GM10248 (cell line): ENCODE measurements around the gene RAB3D.

Experiments
- CTCF ChIA-PET: fragments of 300-600 bp; sonication (Branson Sonifier 250); formaldehyde crosslinking; extraction: SDS; loops from one replicate; lab custom pipeline; 2021; ENCODE audit warnings: antibody characterized with exemption; lab: Yijun Ruan, JAX
- POLR2A ChIA-PET: fragments of 350-650 bp; sonication (Branson Sonifier 250); formaldehyde crosslinking; extraction: SDS; loops from one replicate; lab custom pipeline; 2020; ENCODE audit warnings: antibody characterized with exemption; lab: Yijun Ruan, JAX
- DNase-seq: peaks from one replicate; pipeline ENCODE4 v3.0.0; 2012; ENCODE audit errors: extremely low spot score
- TF ChIP-seq, protein P1 (sequence below): IDR thresholded peaks from 2 replicates; pipeline ENCODE4 v1.5.1; 2012; ENCODE audit warnings: mild to moderate bottlenecking, low read depth; ENCODE audit errors: extremely low read depth, missing control alignments, control extremely low read depth

RAB3D gene

DNA sequence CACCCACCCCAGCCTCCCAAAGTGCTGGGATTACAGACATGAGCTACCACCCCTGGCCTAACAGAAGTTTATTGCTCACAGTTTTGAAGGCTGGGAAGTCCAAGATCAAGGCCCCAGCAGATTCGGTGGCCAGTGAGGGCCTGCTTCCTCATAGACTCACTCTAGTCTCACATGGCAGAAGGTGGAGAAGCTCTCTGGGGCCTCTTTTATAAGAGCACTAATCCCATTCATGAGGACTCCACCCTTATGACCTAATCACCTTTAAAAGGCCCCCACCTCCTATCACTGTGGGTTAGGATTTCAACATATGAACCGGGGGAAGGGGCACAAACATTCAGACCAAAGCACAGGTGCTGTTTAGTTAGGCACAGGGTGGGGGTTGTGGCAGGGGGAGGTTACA lies 28.1 kb upstream of the RAB3D start:
- DNase-seq, result no peak
- POLR2A ChIA-PET, result no interaction called here
- CTCF ChIA-PET, result interaction anchor here (1.0 to 3.3 kb wide), 9 partner anchors 9 to 241 kb away, joined by 3 to 22 read pairs (median 6); partner anchors contain the start of gene RGL3
- TF ChIP-seq, protein P1, sequence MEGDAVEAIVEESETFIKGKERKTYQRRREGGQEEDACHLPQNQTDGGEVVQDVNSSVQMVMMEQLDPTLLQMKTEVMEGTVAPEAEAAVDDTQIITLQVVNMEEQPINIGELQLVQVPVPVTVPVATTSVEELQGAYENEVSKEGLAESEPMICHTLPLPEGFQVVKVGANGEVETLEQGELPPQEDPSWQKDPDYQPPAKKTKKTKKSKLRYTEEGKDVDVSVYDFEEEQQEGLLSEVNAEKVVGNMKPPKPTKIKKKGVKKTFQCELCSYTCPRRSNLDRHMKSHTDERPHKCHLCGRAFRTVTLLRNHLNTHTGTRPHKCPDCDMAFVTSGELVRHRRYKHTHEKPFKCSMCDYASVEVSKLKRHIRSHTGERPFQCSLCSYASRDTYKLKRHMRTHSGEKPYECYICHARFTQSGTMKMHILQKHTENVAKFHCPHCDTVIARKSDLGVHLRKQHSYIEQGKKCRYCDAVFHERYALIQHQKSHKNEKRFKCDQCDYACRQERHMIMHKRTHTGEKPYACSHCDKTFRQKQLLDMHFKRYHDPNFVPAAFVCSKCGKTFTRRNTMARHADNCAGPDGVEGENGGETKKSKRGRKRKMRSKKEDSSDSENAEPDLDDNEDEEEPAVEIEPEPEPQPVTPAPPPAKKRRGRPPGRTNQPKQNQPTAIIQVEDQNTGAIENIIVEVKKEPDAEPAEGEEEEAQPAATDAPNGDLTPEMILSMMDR, result no peak

DNA sequence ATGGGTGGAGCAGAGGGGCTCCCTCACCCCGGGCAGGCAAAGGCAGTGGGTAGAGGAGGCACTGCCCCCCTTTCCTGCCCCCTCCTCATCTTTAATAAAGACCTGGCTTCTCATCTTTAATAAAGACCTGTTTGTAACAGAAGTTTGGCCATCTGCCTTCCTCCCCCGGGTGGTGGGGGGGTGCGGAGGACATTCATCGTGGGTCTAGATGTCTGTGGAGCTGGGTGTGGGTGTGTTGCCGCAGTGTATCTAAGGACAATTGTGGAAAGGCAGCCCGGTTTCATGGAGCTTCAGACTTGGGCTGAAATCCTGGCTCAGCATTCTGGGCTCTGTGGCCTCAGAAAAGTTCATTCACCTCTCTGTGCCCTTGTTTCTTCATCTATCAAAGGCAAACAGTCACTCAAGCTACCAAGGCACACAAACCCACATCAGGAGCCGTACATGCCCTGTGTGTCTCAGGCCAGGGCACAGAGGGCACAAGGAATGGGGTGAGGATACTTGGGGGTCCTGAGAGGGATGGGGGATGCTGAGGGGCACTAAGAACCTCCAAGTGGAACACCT lies 26.2 kb upstream of the RAB3D start:
- TF ChIP-seq, protein P1, result no peak
- ChIA-PET CTCF (interaction anchor here (0.9 kb wide), 1 partner anchor 69 kb away, joined by 3 read pairs; the partner anchor contains the start of genes ODAD3 and PRKCSH), POLR2A (interaction anchor here (0.5 kb wide), 1 partner anchor 407 kb away, joined by 6 read pairs; no protein-coding TSS in a partner anchor)
- DNase-seq, result no peak

DNA sequence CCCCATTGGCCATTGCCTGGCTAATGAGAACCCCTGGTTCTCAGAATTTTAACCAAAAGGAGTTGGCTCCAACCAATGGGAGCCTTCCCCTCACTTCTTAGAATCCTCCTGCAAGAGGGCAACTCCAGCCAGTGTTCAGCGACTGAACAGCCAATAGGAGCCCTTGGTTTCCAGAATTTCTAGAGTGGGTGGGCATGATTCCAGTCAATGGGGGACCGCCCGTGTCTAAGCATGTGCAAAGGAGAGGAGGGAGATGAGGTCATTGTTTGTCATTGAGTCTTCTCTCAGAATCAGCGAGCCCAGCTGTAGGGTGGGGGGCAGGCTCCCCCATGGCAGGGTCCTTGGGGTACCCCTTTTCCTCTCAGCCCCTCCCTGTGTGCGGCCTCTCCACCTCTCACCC lies 25.5 kb upstream of the RAB3D start:
- TF ChIP-seq, protein P1, result no peak
- POLR2A ChIA-PET, result interaction anchor here (0.5 kb wide), 1 partner anchor 406 kb away, joined by 6 read pairs; no protein-coding TSS in a partner anchor
- no peak for DNase-seq
- CTCF ChIA-PET, result no interaction called here

DNA sequence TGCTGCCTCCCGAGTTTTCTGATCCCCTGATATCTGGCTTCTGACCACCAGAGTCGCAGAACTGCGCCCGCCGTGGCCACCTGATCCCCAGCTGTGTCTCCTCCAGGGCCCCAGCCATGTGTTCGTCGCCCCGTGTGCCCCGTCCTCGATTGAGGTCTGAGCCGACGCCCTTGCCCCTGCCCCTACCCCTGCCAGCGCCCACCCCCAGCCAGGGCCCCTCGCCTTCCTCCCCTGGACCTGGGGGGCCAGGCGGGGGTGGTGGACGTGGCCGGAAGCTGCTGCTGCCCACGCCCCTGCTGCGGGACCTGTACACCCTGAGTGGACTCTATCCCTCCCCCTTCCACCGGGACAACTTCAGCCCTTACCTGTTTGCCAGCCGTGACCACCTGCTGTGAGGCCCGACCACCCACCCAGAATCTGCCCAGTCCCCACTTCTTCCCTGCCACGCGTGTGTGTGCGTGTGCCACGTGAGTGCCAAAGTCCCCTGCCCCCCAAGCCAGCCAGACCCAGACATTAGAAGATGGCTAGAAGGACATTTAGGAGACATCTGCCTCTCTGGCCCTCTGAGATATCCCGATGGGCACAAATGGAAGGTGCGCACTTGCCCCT lies 24.9 kb upstream of the RAB3D start:
- CTCF ChIA-PET, result no interaction called here
- DNase-seq, result no peak
- POLR2A ChIA-PET, result no interaction called here
- TF ChIP-seq, protein P1, result no peak

DNA sequence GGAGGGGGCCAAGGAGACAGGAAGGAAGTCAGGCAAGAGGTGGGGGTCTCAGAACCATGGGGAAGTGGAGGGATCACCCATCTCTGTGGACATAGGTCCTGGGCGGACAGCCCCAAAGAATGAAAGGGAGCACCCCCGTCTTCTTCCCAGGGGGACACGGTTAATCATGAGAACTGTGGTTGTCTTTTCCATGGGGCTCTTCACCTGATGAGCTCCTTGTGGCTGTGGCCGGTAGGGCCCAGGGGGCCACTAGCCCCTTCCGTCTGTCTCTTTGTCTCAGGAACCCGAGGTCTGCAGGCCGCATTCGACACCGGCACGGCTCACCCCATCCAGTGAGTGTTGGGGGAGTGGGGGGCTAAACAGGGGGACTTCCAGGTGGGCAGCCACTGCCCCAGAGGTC lies 24.4 kb upstream of the RAB3D start:
- TF ChIP-seq, protein P1, result no peak
- POLR2A ChIA-PET, result no interaction called here
- DNase-seq, result no peak
- CTCF ChIA-PET, result no interaction called here

DNA sequence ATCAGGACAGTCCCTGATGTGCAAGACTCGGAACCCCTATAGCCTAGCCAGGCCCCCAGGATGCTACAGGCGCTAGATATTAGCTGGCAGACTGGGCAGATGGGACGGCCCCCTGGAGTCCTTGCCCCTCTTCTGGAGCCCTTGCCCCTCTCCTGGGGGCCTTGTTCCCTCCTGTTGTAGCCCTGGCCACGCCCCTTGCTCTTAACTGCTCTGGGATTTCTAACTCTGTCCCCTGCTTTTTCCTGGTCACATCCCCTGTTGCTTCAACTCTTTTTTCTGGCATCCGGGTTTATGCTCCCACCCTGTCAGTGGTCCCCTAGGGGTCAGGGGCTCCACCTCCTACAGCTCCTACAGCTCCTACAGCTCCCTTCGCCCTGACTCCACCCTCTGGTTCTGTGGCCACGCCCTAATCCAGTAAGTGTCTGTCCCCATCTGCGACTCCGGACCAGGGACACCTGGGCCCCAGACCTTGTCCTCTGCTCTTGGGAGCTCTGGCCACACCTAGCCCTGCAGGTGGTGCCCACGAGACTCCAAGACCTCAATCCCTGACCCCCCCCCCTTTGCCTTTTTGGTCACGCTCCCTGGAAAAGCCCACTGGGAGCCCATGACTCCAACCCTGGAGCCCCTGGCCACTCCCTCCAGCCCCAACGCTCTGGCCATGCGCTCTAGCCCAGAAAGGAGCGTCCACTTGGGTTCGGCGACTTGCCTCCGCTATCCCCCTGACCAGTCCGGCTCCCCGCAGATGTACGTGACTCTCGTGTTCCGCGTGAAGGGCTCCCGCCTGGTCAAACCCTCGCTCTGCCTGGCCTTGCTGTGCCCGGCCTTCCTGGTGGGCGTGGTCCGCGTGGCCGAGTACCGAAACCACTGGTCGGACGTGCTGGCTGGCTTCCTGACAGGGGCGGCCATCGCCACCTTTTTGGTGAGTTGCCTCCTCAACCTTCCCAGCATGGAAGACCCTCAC lies 22.6 kb upstream of the RAB3D start:
- TF ChIP-seq, protein P1, result no peak
- DNase-seq, result no peak
- POLR2A ChIA-PET, result no interaction called here
- CTCF ChIA-PET, result interaction anchor here (1.1 to 1.6 kb wide), 3 partner anchors 13 to 67 kb away, joined by 3 to 4 read pairs (median 3); partner anchors contain the start of genes EPOR and SWSAP1
